Esophagus mucosa (tissue), 1 donor: ENCODE measurements around the gene KCMF1. TPM values are rescaled to one million over a fixed set of nuclear protein-coding genes. Genes with fewer than 3 reads are reported as not detected.

Source experiments
- ATAC-seq: fragments of 200-7000 bp; cut with Tn5 transposase; one replicate; pipeline ENCODE4 v1.9.1; 2020
- total RNA-seq: library from RNA; stranded (reverse); gene quantifications from one replicate; pipeline ENCODE4 v1.2.4, GENCODE V29; 2023
- donor health status: DM: yes; HTN: yes; CAD: no.

KCMF1 gene
- total RNA-seq, 1 donor from 2014 or later = 80.7 TPM

GRCh38 chr2:84986018-84986417 is 15.1 kb downstream of the KCMF1 start:
- ATAC-seq = no peak

- ATAC-seq = no peak
These were observed 18.5 kb downstream of the KCMF1 start for GRCh38 chr2:84989422-84989821.

- ATAC-seq = no peak
These were observed 19.0 kb downstream of the KCMF1 start for GRCh38 chr2:84989927-84990326.

DNA sequence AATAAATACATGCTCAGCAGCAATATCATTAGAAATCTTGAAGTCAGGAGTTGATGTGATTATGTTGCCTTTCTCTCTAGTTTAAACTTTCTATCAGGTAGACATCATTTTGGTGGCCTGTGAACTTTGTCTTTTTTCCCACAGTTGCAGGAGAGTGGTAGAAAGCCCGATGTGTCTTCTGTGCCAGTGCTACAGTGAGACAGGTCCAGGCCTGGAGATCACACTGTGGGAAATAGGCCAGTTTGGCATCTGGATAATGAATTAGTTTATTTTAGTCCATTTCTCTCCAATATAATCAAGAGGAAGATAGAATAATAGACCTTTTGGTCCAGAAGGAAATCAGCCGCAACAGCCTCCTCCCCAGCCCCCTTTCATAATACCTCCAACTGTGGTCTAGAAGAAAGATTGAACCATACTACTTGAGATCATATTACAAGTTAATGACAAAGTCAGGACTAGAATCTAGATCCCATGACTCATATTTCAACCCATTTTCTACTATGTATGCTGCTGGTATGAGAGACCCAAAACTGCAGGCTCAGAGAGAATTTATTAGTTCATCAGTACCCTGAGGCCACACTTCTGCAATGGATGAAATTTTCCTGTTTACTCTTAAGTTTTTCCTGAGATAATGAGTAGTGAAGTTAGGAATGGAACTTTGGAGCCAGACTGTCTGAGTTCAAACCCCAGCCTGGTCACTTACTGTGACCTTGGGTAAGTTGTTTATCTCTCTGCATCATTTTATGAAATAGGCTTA is 20.6 kb downstream of the KCMF1 start:
- no peak for ATAC-seq

DNA sequence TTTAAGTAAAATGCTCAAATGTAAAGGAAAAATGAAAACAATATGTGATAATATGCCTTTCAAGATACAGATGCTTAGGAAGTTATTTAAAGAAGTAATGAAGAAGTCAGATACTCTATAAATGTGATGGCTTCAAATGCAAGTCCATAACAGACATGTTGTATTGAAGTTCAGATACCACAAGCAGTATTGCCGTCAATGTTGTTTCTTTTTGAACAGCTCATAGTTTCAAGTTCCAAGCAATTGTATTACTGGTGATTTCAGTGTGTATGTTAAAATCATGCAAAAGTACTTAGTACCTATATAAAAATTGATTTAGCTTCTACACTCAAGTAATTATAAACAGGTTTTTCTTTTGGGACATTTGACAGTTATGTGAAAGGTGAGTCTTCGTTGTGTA is 24.9 kb downstream of the KCMF1 start:
- no peak for ATAC-seq

- ATAC-seq = peak; percentile 75
These were observed 25.9 kb downstream of the KCMF1 start for GRCh38 chr2:84996909-84997308.

DNA sequence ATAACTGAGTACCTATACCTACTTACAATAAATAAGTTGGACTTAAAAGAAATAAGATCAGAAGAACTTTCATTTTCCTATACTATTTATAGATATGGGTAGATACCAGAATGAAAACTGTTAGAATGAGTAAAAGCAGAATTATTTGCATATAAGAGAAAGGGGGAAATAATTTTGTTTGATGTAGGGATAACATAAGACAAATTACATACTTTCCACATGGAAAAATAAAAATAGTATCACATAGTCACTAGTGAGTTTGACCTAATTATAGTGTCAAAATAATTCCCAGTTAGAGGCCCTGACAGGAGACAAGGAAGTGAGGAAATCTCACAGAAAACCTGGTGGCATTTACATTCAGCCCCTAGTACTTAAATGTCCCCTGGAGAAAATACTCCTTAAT is 28.6 kb downstream of the KCMF1 start:
- no peak for ATAC-seq

GRCh38 chr2:85001595-85001994 is 30.6 kb downstream of the KCMF1 start:
- ATAC-seq = no peak

- ATAC-seq = no peak
These were observed 31.6 kb downstream of the KCMF1 start for GRCh38 chr2:85002534-85002933.

- ATAC-seq = no peak
These were observed 37.3 kb downstream of the KCMF1 start for GRCh38 chr2:85008252-85008651.

- ATAC-seq = peak; percentile 39
These were observed 38.2 kb downstream of the KCMF1 start for GRCh38 chr2:85009019-85009618.

DNA sequence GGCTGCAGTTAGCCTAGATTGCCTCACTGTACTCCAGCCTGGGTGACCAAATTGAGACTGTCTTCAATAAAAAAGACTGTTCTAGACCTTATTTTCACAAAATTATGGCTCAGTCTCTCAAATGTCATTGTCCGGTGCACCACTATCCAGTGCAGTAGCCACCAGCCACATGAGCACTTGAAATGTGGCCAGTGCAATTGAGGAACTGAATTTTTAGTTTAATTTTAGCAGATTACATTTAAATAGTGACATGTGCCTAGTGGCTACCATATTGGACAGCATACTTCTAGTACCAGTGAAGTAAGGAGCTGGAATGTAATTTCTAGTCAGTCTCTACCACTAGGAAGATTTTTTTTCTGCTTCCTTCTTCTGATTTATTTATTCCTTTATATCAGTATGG is 39.4 kb downstream of the KCMF1 start:
- ATAC-seq = no peak

DNA sequence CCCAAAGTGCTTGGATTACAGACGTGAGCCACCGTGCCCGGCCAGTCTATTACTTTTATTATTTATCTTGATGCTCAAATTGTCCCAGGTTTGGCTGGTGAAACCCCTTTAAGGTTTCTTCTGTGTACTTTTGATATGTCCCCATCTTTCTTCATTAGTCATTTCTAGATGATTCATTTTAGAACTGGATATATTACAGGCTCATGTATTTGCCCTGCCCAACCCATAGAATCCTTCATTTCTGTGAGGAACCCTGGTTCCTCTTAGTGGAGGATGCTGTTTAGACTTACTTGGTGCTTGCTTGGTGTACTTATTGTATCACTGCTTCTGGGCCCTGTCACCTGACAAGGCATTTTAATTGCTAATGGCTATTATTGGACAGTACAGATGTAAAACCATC is 40.1 kb downstream of the KCMF1 start:
- peak; percentile 70 for ATAC-seq

- no peak for ATAC-seq
These were observed 40.8 kb downstream of the KCMF1 start for GRCh38 chr2:85011747-85012146.

GRCh38 chr2:85012431-85012830 is 41.5 kb downstream of the KCMF1 start:
- no peak for ATAC-seq

DNA sequence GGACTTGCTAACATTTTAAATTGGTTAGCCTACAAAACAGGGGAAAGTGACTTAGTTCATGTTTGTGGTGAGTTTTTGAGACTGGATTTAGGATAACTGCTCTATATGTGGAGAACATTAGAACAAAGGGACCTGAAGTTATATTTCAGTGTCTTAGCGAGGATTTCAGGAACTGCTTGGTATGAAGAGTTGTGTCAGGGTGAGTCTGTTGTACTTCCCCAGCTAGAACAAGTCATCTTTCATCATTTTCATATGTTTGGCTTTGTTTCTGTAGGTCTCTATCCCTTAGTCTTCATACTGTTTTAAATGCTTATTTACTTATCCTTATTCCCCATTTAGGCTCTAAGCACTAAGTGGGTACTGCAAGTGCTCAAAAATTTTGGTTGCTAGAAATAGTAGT is 41.9 kb downstream of the KCMF1 start:
- ATAC-seq = no peak

- no peak for ATAC-seq
These were observed 44.8 kb downstream of the KCMF1 start for GRCh38 chr2:85015653-85016360.

DNA sequence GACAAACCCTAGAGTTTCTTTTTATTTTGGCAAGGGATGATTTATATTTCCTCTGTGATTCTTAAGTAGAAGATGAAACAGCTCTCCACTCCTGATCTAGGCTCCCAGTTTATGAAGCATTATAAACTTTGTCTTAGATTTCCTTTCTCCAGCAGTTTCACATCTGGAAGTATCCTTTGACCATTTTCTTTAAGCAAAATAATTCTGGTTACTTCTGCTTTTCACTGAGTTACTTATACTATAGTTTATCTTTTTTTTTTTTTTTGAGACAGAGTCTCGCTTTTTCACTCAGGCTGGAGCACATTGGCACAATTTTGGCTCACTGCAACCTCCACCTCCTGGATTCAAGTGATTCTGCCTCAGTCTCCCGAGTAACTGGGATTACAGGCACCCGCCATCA is 45.5 kb downstream of the KCMF1 start:
- ATAC-seq = no peak

DNA sequence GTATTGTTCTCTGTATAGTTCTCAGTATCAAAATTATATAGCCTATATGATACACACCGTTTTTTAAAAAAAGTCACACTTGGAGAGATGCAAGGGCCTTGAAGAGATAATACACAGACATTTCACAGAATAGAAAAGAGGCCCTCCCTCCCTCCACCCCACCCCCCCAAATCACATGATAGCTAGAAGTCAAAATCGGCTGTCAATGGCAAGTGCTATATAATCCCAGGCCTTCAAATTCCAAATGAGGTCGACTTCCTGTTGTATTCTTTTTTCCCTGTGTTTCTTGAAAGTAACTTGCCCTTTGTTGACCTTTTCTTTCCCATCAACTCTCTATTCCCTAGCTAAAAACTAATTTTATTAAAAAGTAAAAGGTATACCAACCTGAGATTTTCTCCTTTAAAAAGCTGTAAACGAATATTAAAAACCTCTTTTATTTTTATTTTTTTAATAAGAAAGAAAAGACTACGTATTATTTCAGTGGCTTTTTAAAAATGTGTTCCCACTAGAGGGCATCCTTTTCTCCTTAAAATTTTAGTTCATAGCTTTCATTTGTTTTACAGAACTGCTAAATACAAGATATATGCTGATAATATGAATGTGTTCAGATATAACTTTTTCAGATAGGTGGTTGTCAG is 46.6 kb downstream of the KCMF1 start:
- no peak for ATAC-seq

DNA sequence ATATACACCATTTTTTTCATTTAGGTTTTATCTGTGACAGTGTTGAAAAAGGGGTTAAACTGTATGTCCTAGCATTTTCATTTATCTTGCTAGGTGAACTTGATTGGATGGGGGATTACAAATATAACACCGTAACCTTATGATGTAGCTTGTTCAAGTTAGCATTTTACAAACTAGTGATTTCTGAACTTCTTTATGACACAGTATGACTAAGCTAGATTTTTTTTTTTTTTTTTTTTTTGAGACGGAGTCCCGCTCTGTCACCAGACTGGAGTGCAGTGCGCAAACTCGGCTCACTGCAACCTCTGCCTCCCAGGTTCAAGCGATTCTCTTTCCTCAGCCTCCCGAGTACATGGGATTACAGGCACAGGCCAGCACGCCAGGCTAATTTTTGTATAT is 47.1 kb downstream of the KCMF1 start:
- ATAC-seq = no peak

GRCh38 chr2:85019121-85019520 is 48.2 kb downstream of the KCMF1 start:
- peak; percentile 96 for ATAC-seq

GRCh38 chr2:85022232-85022631 is 51.3 kb downstream of the KCMF1 start:
- ATAC-seq = no peak

DNA sequence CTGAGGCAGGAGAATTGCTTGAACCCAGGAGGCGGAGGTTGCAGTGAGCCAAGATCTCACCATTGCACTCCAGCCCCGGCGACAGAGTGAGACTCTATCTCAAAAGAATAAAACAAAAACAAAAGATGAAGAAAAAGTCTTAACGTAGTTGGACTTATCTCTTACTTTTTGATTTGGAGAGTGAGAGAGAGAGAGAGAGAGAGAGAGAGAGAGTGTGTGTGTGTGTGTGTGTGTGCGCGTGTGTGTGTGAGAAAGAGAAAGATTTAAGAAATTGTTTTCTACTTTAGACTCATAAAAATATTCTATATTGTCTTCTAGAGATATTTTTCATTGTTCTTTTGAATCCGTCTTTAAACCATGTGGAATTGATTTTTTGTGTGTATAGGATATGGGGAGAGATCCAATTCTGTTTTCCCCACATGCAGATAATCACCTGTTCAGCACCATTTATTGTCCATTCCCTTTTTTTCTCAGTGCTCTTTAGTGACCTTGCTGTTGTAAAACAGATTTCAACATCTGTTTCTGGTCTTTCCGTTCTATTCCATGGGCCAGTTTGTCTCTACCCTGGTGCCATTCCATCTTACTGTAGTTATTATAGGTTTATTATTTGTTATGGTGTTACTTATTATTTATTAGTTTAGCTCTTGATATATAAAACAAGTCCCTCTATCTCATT is 53.5 kb downstream of the KCMF1 start:
- ATAC-seq = no peak
